NCI-H345 treated with DMSO at 0.1 percent for 48 hours (cell line): ENCODE data around the gene MACROD2.
"Not testable (repeated sequence)": the region's sequence is repeated elsewhere in the genome, so short reads cannot be mapped to it uniquely, and the experiment has no call there.

ENCODE experiments used
- DNase-seq: peaks from one replicate; lab custom pipeline; 2025; ENCODE audit not compliant: unreplicated experiment; lab: John Stamatoyannopoulos, UW

Gene MACROD2

DNA sequence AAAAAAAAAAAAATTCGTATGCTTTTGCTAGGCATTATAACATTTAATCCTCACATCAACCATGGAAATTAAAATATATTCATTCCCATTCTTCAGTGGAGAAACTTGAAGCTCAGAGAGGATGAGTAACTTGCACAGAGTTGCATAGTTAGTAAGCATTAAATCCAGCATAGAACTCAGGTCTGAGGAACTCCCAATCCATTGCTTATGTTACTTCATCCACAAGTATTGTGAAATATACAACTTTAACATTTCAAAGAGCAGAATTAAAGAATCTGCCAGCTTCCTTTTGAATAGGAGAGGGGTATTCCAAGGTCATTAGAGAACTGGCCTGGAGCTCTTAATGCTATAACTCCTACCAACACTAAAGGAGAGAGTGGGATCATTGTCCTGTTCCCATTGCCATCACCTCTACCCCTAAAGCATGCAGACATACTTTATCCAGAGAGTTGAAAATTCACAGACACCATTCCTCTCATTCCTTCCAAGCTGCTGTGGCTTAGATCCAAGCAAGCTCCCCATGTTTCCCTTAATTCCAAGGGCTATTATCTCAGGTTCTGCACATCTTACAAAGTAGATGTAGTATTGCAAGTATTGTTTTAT is 250.2 kb downstream of the MACROD2 start:
- DNase-seq: no peak

- no peak for DNase-seq
Measured at GRCh38 chr20:14259689-14260088, 264.4 kb downstream of the MACROD2 start.

GRCh38 chr20:14260367-14260766 is 265.1 kb downstream of the MACROD2 start:
- DNase-seq: no peak

DNA sequence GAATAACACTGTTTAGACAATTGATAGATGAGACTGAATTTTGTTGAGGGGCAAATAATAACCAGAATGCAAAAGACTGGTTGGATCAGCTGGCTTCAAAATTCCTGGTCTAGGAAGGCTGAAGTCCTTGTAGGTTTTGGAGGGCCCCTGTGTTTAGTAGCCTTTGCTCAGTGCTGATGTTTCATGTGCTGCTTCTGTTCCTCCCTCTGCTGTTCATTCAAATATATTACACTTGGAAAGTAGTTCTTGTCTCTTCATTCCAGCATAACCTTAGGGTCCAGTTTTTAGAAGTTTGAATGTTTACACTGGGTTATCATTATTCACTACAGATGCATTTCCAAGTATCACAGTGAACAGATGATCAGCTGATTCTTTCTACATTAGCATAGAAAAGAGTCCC is 269.6 kb downstream of the MACROD2 start:
- no peak for DNase-seq

GRCh38 chr20:14266246-14266645 is 270.9 kb downstream of the MACROD2 start:
- no peak for DNase-seq

DNA sequence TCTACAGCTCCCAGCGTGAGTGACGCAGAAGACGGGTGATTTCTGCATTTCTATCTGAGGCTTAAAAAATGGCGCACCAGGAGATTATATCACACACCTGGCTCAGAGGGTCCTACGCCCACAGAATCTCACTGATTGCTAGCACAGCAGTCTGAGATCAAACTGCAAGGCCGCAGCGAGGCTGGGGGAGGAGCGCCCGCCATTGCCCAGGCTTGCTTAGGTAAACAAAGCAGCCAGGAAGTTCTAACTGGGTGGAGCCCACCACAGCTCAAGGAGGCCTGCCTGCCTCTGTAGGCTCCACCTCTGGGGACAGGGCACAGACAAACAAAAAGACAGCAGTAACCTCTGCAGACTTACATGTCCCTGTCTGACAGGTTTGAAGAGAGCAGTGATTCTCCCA is 275.4 kb downstream of the MACROD2 start:
- DNase-seq: not testable (repeated sequence)

DNA sequence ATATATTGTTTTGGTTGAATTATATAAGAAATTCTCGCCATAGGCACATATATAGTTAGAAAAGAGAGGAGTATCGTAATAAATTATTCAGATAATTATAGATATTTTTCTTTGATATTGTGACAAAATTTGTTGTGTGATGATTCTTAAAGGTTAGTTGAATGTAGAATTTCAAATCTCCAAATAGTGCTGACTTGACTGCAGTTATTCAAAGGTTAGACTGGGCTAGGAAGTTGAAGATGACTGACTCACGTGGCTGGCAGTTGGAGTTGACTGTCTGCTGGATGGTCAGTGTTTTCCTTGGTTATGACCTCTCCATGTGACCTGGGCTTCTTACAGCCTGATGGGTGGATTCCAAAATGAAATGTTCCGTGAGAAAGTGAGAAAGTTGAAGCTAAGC is 286.8 kb downstream of the MACROD2 start:
- DNase-seq: no peak

DNA sequence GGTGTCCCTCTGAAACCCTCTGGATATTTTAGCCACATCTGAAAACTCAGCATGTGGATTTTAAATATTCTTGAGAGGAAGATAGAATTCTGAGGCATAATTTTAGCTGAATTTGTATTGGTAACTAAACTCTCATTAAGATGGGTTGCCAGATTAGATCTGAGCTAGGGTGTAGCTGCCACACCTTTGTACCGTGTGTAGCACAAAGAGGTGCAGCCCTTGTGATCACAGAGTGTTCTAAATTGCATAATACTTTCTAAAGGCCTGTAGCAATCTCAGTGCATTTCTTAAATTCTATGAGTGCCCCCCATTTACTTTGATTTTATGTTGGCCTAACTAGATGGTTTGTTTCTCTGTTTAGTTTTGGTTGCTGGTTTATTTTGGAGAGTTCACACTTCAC is 289.1 kb downstream of the MACROD2 start:
- no peak for DNase-seq

GRCh38 chr20:14288341-14289330 is 293.3 kb downstream of the MACROD2 start:
- no peak for DNase-seq

DNA sequence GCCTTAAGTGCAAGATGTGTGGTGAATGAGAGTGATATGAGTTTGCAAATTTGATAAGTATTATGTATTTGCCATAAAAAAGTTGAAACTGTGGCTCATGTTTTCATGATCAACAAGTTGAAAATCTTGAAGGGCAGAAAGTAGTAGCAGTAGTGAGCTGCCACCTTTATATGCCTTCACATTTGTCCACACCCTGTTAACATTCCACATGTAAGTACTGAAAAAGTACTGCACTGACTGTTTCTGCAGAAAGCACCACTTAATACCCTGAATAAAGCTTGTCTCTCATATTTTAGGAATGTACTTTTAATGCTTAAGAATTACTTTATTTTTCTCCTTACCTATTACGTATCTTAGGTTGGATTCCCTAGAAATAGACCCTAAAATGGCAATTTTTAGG is 296.2 kb downstream of the MACROD2 start:
- DNase-seq: no peak

GRCh38 chr20:14295238-14295637 is 299.9 kb downstream of the MACROD2 start:
- no peak for DNase-seq

- no peak for DNase-seq
Measured at GRCh38 chr20:14295770-14296309, 300.5 kb downstream of the MACROD2 start.

DNA sequence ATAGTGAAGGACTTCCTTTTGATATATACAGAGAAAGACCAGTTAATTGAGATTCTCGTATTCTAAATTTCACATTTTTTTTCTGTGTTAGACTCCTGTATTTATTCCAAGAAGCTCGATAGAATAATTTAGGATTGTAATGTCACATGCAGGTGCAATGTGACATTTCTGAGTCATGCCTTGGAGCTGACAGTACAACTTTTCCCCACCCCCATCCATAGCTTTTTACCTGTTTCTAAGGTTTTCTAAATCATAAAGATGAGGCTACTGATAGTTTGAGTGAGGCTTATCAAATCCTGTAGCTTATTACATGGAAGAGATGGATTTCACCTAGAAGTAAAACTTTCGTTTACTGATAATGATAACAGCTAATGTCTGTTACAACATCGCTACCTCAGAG is 304.5 kb downstream of the MACROD2 start:
- no peak for DNase-seq

DNA sequence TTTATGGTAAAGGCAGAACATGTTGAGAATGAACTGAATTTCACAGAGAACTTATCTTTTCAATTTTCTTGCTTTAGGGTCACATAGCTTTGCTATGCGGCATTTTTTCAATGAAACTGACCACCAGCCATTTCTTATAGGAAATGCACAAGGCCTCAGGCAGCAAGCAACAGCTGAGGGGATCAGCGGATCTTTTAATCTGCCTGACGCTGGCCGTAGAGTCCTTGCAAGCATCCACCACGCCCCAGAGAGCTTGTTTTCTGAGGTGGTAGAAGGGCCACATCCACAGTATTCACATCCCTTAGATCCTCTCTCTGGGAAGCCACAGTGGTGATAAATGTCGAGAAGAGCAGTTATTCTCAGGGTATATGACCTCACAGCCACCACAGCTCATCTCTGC is 307.8 kb downstream of the MACROD2 start:
- no peak for DNase-seq

DNA sequence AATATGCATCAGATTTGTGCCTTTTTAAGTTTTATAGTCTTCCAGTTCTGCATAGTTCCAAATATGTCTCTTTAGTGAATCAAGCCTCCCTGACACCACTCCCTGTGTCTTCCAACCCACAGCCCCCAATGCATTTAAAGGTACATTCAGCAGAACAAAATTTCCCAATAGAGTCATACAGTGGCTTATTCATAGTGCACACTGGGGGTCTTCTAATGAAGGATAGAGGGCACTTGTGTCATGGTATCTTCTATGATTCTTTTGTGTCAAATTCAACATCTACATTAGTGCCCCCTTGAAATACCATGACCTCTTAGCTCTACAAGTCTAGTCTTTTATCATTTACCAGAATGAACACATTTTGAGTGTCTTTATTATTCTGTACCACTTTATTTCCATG is 308.3 kb downstream of the MACROD2 start:
- DNase-seq: no peak

DNA sequence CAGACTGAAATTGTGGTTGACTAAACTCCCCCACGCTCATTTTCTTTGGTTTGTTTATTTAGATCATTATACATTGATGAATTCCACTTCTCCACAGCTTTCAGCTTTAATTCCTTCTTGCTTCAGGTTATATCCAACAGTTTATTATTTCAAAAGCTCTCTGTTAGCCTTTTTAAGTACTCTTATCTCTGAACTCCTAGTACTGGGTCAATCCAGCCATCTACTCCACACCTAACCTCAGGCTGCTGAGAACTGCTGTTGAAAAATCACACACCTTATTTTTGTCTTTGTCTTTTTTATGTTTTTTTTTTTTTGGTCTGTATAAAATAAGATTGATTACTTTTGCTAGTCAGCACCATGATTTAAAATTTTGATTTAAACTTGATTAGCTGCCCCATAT is 309.2 kb downstream of the MACROD2 start:
- no peak for DNase-seq

GRCh38 chr20:14307956-14308355 is 312.6 kb downstream of the MACROD2 start:
- no peak for DNase-seq

DNA sequence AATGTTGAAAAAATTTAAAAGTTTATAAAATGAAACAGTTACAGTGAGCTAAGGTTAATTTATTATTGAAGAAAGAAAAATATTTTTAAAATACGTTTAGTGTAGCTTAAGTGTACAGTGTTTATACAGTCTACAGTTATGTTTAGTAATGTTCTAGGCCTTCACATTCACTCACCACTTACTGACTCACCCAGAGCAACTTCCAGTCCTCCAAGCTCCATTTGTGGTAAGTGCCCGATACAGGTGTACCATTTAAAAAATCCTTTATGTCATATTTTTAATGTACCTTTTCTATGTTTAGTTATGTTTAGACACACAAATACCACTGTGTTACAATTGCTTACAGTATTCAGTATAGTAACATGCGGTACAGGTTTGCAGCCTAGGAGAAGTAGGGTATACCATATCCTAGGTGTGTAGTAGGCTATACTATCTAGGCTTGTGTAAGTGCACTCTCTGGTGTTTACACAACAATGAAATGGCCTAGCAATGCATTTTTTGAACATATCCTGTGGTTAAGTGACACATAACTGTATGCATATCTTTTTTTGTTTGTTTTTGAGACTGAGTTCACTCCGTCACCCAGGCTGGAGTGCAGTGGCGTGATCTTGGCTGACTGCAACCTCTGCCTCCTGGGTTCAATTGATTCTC is 315.8 kb downstream of the MACROD2 start:
- DNase-seq: no peak

DNA sequence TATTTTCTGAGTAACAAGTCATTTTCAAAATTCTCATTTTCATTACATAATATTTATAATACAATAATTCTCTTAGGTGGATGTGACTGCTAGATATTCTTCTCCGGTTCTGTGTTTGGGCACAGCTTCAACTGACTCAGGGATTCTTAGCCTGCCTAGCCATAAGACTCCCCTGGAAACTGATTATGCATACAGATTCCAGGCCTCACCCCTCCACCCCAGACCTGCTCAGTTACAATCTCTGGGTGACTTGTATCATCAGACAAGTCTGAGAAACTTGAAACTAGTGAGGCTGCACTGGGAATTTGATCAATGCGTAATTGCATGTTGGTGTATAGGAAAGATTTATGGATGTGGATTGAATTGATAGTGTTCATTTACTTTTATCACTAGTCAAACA is 316.7 kb downstream of the MACROD2 start:
- no peak for DNase-seq

- no peak for DNase-seq
Measured at GRCh38 chr20:14313341-14314020, 318.2 kb downstream of the MACROD2 start.

GRCh38 chr20:14319704-14320103 is 324.4 kb downstream of the MACROD2 start:
- no peak for DNase-seq
